ENCODE results near the gene FAM13A.

- TF ChIP-seq ELK1 (IDR thresholded peaks at IDR 0.05; ENCODE audit: low read depth, low read length) (no peak), BRCA1 (IDR thresholded peaks at IDR 0.05; ENCODE audit: low read depth, low read length) (no peak), CTCF (IDR thresholded peaks at IDR 0.05 in 2 of 3, conservative IDR thresholded peaks at IDR 0.05 in 1 of 3; ENCODE audit: control insufficient read depth in 2 of 3, extremely low read depth in 1 of 3, insufficient read depth in 1 of 3, low read depth in 3 of 3, low read length in 3 of 3) (no peak), KAT2A (conservative IDR thresholded peaks at IDR 0.05; ENCODE audit: control insufficient read depth, low read depth, low read length) (no peak), POLR2AphosphoS5 (IDR thresholded peaks at IDR 0.05; ENCODE audit: low read length) (no peak), MAX (IDR thresholded peaks at IDR 0.05; ENCODE audit: low read depth, low read length) (no peak), E2F8 (IDR thresholded peaks at IDR 0.05; ENCODE audit: low read depth, partially characterized antibody) (no peak), PAX8 (IDR thresholded peaks at IDR 0.05) (no peak), BMI1 (IDR thresholded peaks at IDR 0.05; ENCODE audit: borderline replicate concordance) (no peak), EGR1 (IDR thresholded peaks at IDR 0.05; ENCODE audit: borderline replicate concordance in 1 of 2, low read depth in 2 of 2, low read length in 2 of 2) (no peak), ATF7 (IDR thresholded peaks at IDR 0.05; ENCODE audit: low read depth) (no peak), CEBPB (IDR thresholded peaks at IDR 0.05; ENCODE audit: borderline replicate concordance in 1 of 2, low read depth in 2 of 2, low read length in 2 of 2) (no peak), NFYB (IDR thresholded peaks at IDR 0.05; ENCODE audit: insufficient read depth, low read depth, low read length) (no peak), MEF2A (IDR thresholded peaks at IDR 0.05; ENCODE audit: insufficient read depth, low read depth, low read length) (no peak)
Observed at GRCh38 chr4:88763075-88763474, 293.9 kb downstream of the FAM13A start.

Measured in GM12878 (cell line).